GM19099 (cell line): Measurements from ENCODE around the gene PDE11A.
A peak's percentile ranks its signal among the peaks of the same experiment; 100 is the strongest.

ENCODE experiments used
- POLR2A ChIP-seq: IDR thresholded peaks from 3 replicates; pipeline ENCODE4 v1.6.1; 2011; ENCODE audit warnings: low read depth; ENCODE audit not compliant: insufficient read length; ENCODE audit errors: extremely low read depth

PDE11A gene

DNA sequence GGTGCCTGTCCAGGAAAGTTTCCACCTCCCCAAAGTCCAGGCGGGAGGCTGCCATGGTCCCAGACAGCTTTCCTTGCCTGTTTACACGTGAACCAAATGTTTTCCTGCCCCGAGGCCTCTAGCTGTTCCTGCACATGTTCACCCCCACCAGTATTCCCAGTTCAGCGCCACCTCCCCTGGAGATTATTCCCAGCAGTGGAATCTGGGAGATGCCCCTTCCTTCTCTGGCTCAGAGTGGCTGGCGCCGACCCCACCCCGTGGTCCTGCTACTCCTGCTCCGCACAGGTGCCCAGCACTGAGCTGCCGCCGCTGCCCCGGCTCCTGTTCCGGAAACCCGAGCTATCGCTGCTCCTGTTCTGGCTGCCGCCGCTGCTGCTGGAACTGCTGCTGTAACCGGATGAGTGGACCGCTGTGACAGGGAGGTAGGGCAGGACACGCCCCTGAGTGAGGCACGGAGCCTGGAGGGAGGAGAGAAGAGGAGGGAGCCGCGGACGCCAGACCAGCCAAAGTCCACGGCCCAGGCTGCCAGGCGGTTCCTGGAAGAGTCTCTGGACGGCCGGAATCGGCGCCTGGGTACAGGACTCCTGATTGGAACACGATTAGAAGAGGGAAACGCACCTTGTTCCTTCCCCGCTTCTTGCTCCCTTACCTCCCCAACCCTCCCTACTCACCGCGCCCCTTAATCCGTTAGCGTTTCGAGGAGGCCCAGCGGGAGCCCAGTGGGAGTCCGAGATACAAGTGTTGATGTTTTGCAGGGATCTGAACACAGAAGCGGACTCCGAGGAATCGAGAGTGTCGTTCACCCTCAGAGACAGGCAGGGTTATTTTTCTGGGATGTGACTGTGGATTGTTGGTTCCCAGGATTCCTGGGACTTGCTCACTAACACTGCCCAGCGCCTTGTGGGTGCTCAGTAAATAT is at the start of gene PDE11A:
Gene PDE11A (minus strand): TSS at position 395 of the 919 bp plus-strand sequence. CDS start 340 bp downstream, at position 55.
- TF ChIP-seq POLR2A: no peak

DNA sequence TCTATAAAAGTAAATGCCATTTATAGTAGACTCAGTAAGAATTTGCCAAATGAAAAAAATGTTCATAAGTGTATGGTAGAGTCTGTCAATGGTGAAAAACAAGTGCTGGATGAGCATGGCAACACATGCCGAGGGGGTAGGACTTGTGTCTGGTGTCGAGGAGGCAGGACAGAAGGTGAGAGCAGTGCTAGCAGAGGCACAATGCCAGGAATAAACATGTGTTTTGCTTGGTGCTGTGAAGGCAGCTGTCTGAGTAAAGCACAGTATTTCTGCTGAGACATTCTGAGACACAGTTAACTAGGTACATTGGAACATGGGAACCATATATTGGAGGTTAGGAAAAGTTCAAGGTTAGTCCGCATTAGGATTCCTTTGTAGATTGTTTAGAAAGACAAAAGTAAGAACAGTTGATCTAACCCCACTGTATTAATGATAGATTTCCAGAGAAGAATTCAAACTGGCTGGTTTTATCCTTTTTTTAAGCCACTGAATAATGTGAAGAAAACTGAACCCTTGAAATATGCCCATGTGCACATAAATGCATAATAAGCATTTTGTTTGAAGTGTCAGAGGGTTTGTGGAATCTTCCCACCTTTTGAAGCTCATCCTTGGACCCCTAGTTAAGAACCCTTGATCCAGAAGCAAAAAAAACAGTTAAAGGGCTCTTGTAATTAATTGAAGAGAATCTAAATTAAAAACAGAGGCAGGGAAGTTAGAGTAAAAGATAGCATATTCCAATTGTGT is 46.8 kb upstream of the PDE11A start:
- TF ChIP-seq POLR2A: no peak

DNA sequence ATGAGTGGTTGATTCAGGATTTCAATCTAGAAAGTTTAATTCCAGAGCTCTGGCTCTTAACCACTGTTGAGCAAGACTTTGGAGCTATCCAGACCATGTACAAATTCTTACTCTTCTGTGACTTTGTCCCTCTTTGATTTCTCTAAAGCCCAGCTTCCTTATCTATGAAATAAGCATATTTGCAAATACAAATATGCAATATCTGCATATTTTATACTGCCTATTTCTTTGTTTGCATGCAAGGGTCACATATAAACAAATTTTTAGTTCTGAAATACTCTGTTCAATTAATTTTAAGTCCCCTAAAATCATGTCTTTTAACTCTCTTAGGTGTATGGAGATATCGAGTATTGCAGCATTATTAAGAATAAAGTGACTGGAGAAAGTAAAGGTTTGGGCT is 45.1 kb upstream of the PDE11A start:
- TF ChIP-seq POLR2A: no peak

DNA sequence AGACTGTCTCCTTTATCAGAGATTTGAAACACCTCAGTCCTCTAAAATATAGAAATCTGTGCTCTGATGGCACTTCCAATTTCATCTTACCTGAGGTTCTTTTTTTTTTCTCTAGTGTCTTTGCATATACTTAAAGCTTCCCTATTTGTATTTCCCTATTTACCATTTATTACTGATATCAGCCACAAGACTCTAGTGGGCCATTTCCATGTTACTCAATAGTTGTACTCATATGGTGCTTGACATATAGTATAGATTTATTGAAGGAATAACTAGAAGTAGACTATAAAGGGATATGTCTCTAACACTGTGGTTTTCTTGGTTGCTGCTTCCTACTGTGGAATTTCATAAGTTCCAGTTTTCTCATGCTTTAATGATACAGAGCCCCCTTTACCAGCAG is 42.7 kb upstream of the PDE11A start:
- no peak for TF ChIP-seq POLR2A

DNA sequence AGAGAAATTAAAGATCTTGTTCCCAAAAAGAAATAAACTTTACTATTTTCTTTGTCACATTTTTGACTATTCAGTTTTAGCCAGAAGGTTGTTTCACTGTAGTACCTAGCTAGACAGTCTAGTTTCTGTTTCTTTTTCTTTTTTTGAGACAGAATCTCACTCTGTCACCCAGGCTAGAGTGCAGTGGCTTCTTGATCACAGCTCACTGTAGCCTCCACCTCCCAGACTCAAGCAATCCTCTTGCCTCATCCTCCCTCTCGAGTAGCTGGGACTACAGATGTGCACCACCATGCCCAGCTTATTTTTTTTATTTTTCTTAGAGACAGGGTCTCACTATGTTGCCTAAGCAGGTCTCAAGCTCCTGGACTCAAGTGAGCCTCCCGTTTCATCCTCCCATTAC is 41.9 kb upstream of the PDE11A start:
- no peak for TF ChIP-seq POLR2A

DNA sequence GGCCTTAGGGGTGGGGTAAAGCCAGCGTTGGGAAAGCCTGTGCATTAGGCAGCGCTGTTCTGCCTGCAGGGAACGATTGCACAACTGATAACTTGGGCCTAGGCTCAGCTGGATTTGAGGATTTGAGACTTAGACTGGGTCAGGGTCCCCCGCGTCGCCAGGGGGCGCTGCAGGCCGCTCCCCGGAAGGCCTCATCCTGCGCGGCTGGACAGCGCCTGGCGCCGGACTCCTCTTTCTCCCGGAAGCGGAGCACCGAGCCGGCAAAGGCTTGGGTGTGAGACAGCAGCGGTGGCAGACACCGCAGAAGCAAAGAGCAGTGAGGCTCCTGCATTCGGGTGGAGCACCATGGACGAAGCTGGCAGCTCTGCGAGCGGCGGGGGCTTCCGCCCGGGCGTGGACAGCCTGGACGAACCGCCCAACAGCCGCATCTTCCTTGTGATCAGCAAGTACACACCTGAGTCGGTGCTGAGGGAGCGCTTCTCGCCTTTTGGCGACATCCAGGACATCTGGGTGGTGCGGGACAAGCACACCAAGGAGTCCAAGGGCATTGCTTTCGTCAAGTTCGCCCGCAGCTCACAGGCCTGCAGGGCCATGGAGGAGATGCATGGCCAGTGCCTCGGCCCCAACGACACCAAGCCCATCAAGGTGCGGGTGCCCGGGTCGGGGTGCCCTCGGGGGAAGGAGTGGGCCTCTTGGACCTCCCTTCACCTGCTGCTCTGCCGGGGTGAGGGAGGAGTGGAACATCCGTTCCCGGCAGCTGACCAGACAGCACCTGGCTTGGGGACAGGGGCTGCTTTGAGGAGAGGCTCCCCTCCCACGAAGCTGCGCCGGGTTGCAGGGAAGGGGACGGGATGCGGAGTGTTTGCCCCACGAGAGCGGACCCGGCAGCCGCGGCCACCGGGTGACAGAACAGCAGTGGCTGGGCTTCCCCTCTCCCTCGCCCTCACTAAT is 39.9 kb upstream of the PDE11A start, which contains the start of gene RBM45:
Gene RBM45 (plus strand): TSS at position 236 of the 951 bp plus-strand sequence. CDS start 110 bp downstream, at position 346.
- peak; percentile 95 for TF ChIP-seq POLR2A

DNA sequence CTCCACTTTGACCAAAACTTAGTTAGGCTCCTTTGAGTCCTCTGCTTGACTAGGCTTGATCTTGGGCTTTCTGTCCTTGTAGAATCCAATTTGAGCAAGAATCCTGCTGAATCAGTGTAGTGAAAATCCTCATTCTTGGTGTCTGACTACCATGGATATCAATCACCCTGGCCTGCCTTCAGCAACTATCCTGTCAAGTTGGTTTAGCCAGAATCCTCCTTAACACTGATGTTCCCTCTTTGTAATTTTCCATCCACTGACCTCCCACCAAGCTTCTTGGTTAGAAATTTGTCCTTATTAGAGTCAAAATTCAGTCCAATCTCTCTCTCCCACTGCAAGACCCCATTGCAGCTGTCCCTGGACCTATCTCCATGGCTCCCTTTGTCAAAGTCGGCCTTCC is 39.2 kb upstream of the PDE11A start:
- TF ChIP-seq POLR2A: no peak

DNA sequence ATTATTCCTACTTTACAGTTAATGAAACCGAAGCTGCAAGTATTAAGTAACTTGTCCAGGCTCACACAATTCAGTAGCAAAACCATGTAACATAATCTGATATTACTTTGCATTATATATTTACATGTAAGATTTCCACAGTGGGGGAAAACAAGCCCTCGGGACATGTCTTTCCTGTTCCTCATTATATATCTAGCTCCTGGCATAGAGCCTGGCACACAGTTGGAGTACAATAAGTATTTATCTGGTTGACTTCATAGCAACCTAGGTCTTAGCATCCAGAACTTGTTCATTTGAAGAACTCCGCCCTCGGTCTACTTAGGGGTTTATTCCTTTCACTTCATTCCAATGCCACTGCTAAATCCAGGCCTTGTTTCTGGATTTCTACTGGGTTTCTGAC is 38.1 kb upstream of the PDE11A start:
- no peak for TF ChIP-seq POLR2A

DNA sequence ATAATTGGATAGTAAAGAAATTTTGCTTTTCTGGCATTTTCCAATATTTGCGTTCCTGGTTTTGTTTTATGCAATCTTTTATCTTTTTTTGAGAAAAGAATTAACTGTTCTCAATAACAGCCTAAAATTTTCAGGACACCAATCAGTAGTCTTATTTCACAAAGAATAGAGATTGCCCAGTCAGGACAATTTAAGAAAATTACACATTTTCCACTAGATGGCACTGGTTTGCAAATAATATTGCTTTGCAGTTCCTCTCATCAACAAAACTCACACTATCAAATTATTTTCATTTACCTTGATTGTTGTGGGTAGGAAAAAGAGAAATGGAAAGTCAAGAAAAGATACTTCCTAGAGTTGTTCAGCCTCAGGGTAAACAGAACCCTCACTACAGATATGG is 37.2 kb upstream of the PDE11A start:
- TF ChIP-seq POLR2A: no peak

DNA sequence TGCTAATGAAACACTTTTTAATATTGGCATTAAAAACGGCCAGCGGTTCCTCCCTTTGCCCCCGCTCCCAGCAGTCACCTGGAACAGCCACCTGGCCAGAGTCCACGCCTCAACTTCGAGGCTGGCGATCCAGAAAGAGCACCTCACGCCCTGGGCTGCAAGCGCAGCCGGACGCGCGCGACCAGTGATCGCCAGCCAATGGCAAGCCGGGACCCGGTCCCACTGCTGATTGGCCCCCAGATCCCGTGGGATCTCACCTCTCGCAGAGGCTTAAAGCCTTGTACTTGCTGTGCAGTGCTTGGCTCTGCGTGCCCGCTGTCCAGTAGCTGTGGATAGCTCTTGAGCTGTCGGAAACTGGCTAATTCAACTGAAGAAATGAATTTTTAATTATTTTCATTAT is 35.6 kb upstream of the PDE11A start:
- TF ChIP-seq POLR2A: no peak

DNA sequence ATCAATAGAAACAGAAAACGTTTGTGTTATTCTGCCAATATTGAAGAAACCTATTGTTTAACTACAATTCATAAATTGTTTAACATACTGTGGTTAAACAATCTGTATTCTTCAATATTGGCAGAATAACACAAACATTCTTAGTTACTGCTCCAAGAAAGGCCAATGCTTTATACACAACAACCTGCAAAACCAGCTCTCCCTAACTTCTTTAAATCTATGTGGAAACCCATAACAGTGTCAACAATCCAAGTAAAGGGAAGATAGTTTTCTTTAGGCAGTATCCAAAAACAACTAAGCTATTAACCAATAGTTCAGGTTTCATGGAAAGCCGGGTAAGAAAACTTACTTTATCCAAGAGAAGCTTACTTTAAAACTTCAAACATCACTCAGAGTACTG is 33.5 kb upstream of the PDE11A start:
- no peak for TF ChIP-seq POLR2A

DNA sequence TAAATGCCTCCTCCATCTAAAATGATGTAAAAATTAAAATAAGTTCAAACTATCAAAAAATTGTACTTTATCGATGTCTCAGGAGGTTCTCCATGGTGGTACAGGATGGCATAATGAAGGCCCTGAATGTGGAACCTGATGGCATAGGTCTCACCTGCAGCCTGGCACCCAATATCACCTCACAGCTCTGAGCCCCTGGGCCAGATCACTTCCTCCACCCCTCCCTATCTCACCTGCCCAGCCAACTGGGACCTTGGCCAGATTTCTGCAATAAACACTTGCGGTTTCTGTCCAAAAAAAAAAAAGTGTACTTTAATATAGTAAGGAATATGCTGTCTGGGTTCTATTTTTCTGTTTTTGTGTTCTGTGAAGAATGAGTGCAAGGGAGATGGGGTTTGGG is 33.0 kb upstream of the PDE11A start:
- TF ChIP-seq POLR2A: no peak

DNA sequence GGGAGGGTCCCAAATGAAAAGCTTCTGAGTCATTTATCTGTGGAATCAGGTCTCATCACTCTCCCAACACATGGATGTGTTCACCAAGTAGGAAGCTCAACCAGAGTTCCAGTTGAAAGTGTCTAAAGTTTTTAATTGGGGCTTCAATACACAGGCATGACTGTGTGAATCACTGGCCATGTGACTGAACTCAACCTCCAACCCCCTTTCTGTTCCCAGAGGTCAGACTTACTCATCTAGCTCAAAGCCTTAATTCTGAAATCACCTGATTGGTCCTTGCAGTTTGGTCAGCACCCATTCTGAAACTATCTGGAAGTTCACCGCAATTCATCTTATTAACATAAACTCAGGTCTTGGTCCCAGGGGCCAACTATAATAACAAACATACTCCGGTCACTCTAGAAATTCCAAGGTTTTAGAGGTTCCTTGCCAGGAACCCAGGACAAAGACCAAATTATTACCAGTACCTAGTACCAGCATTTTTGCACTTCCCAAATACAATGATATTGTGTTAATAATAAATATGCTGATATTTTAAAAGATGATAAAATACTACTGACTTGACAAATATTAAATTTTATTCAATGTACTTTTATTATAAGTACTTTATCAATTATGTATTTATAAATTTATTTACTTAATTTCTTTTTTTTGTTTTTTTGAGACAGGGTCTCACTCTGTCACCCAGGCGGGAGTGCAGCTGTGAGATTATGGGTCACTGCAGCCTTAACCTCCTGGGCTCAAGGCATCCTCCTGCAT is 28.9 kb upstream of the PDE11A start:
- no peak for TF ChIP-seq POLR2A

DNA sequence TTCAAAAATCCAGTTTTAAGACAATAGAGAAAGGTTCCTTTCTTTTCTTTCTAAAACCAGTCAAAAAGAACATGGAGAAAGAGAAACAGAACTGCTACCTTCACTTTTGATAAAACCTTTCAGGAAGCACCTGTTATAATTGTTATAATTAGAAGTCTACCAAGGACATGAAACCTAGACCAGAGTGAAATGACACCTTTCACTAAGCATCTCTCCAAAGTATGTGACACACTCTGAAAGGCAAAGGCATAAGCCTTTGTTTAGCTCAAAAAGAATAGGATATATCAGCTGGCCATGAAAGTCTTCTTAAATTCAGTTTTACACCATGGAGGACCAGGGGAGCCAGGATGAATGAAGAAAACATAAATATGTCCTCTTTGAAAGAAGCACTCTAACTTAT is 20.9 kb upstream of the PDE11A start:
- no peak for TF ChIP-seq POLR2A
